Stimulated activated memory B cell treated with anti-CD40 and anti-IgM and Interleukin-4, amounts not matched to agents 10 μg/mL and 1 μg/mL and 100 μg/mL, for 72 hours (primary cell): ENCODE results near the gene MRFAP1L1.
A peak's percentile ranks its signal among the peaks of the same experiment; 100 is the strongest.

ENCODE experiments used
- ATAC-seq: fragments of 150-1000 bp; cut with Tn5 transposase; 2 replicates; pipeline ENCODE4 v1.10.0; 2021
- H3K27ac Mint-ChIP-seq: one replicate; pipeline ENCODE4 v1.8.0; 2022; ENCODE audit warnings: mild to moderate bottlenecking, mixed read lengths
- H3K27me3 Mint-ChIP-seq: one replicate; pipeline ENCODE4 v1.8.0; 2022; ENCODE audit warnings: mixed read lengths
- H3K36me3 Mint-ChIP-seq: one replicate; pipeline ENCODE4 v1.8.0; 2022; ENCODE audit warnings: mixed read lengths
- H3K4me1 Mint-ChIP-seq: one replicate; pipeline ENCODE4 v1.8.0; 2022; ENCODE audit warnings: mixed read lengths
- H3K4me3 Mint-ChIP-seq: one replicate; pipeline ENCODE4 v1.8.0; 2022; ENCODE audit warnings: mild to moderate bottlenecking, moderate library complexity, mixed read lengths
- H3K9me3 Mint-ChIP-seq: one replicate; pipeline ENCODE4 v1.8.0; 2022; ENCODE audit warnings: mixed read lengths

The MRFAP1L1 gene

DNA sequence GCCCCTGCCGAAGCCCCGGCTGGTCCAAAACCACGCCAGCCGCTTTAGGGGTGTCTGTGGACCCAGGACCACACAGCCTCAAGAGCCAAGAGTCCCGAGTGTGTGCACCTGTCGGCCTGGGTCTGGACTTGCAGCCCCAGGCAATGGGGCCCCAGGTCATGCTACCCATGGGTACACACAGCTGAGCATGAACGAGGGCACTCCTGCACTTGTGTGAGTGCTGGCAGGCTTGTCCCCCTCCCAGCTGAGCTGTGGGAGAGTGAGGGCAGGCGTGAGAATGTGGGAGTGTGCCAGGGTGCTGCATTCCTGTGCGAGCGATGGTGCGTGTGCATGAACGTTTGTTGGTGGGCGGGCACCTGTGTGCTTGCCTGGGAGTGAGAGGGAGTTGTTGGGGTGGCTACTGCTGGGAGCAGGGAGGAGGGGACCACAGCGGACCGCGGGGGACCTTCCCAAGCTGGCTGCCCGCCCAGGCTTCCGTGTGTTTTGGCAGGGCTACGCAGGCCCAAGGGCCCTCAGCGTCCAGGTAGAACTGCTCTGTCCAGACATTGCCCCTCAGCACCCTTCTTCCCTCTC is 37.1 kb upstream of the MRFAP1L1 start:
- Mint-ChIP-seq H3K27me3 (peaks cover 56% of the 10 kb centered on the region), H3K4me1 (no peaks in the 10 kb centered on the region), H3K9me3 (no peaks in the 10 kb centered on the region), H3K27ac (no peak overlapping the region), H3K36me3 (no peaks in the 10 kb centered on the region), H3K4me3 (no peak overlapping the region)
- peak; percentile 18 for ATAC-seq

DNA sequence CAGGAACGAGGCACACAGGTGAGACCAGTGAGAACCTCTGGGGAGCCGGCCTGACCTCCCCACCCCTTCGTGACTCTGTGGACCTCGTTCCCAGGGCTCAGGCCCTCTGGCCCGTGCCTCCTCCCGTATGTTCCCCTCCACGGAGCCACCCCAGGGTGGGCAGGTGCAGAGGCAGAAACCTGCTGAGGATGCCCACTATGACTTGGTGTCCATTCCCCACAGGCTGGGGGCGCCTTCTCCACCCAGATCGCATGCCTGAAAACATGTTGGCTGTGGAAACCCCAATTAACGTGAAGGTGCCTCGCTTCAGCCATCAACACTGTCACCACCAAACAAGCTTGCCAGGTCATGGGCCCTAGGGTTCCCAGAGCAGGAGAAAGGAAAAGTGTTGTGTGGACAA is 33.3 kb upstream of the MRFAP1L1 start:
- Mint-ChIP-seq H3K27me3 (peaks cover 51% of the 10 kb centered on the region), H3K4me1 (no peaks in the 10 kb centered on the region), H3K36me3 (no peaks in the 10 kb centered on the region), H3K4me3 (no peak overlapping the region), H3K27ac (no peak overlapping the region), H3K9me3 (peaks cover 3% of the 10 kb centered on the region)
- no peak for ATAC-seq

DNA sequence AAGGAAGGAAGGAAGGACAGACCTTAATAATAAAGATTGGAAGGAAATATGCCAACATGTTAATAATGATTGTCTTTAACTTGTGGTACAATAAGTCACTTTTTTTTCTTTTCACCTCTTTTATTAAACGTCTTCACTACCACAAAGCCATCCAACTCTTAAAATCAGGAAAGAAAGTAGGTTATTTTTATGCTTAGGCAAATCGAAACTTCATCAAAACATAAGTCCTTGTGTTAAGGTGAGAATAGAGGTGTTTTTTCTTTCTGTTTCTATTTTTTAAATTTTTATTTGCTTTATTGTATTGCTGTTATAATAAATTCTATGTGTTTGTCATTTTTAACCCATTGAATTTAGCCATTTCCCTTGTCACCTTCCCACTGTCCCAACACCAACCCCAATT is 32.8 kb upstream of the MRFAP1L1 start:
- Mint-ChIP-seq H3K9me3 (peaks cover 3% of the 10 kb centered on the region), H3K27ac (no peak overlapping the region), H3K27me3 (peaks cover 49% of the 10 kb centered on the region), H3K36me3 (no peaks in the 10 kb centered on the region), H3K4me1 (no peaks in the 10 kb centered on the region), H3K4me3 (no peak overlapping the region)
- ATAC-seq: no peak

DNA sequence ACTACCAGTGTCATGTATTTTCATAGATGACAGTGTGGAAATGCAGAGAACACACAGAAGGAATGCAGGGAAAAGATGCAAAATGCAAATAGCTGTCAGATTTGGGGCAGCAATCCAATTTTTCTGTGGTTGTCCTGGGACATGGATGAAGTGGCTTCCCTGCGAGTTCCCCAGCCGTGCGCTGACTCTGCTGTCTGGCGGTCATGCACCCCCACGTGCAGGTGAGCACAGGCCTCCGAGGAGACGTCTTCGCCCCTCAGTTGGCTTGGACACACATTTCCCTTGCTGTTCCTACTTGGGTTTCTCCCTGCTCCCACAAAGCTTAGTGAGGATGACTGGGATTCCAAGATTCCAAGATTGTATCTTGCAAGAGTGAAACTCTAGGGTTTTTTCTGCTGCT is 30.7 kb upstream of the MRFAP1L1 start:
- Mint-ChIP-seq H3K9me3 (peaks cover 3% of the 10 kb centered on the region), H3K27ac (no peak overlapping the region), H3K4me1 (no peaks in the 10 kb centered on the region), H3K4me3 (no peak overlapping the region), H3K27me3 (peaks cover 42% of the 10 kb centered on the region), H3K36me3 (no peaks in the 10 kb centered on the region)
- no peak for ATAC-seq

DNA sequence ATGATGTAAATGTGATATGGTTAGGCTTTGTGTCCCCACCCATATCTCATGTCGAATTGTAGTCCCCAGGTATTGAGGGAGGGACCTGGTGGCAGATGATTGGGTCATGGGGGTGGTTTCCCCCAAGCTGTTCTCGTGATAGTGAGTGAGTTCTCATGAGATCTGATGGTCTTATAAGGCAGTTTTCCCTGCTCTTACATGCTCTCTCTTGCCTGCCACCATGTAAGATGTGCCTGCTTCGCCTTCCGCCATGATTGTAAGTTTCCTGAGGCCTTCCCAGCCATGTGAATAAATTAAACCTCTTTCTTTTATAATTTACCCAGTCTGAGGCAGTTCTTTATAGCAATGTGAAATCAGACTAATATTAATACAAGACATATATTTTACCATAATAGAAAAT is 30.3 kb upstream of the MRFAP1L1 start:
- Mint-ChIP-seq H3K9me3 (peaks cover 3% of the 10 kb centered on the region), H3K27me3 (peaks cover 37% of the 10 kb centered on the region), H3K27ac (no peak overlapping the region), H3K4me1 (no peaks in the 10 kb centered on the region), H3K4me3 (no peak overlapping the region), H3K36me3 (no peaks in the 10 kb centered on the region)
- no peak for ATAC-seq

DNA sequence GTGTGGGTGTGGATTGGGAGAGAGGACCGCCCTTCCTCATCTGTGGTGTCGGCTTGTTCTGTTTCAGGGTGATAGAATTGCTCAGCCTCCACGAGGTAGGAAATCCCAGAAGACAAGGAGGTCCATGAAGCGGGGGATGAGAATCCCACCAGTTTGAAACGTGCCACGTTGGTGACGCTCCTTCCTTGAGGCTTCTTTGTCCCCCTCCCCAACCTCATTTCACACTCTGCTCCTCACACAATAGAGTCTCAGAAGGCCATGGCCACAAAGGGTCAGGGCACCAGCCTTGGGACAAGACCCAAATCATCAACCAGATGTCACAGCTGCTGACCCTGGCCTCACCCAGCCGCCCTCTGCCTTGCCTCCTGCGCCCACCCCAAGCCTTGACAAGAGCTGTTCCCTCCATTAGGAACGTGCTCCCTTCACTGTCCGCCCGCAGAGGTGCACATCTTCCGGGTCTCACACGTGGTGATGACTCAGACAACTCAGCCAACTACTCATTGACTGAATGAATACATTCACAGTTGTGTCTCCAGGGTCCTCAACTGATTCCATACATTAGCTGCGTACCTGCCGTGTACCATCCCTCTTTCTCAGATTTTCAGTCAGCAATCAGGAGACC is 24.6 kb upstream of the MRFAP1L1 start:
- Mint-ChIP-seq H3K27ac (no peak overlapping the region), H3K4me3 (no peak overlapping the region), H3K4me1 (no peaks in the 10 kb centered on the region), H3K9me3 (no peaks in the 10 kb centered on the region), H3K27me3 (peaks cover 22% of the 10 kb centered on the region), H3K36me3 (no peaks in the 10 kb centered on the region)
- ATAC-seq: no peak

DNA sequence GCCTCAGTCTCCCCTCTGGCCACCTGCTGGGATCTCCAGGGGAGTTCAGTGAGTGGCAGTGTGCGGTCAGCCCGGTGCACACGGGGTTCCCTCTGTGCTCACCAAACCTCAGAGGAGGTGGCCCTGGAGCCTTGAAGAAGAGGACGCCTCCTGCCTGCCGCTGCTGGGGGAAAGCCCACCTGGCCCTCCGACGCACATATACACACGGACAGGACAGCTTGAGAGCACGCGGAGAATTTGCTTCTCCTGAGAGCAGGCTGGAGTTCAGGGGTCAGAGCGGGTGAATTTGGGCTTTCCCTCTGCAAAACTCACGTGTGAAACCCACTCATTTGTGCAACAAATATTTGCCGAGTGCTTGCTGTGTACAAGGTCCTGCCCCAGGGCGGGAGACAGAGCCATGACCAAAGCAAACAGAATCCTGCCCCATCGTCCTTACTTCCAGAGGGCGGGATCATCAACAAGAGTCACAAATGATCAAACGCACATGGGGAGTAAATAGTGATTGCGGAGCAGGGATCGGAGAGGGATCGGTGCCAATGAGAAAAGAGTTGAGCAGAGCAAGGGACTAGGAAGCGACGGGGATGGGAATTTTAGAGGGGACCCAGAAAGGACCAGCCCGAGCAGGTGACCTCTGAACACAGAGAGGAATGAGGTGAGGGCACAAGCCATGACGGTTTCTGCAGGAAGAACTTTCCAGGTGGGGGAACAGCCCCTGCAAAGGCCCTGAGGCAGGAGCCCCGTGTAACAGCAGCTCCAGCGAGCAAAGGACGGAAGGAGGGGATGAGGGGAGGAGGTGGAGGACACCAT is 23.9 kb upstream of the MRFAP1L1 start:
- Mint-ChIP-seq H3K9me3 (no peaks in the 10 kb centered on the region), H3K27ac (no peak overlapping the region), H3K4me3 (no peak overlapping the region), H3K36me3 (no peaks in the 10 kb centered on the region), H3K4me1 (no peaks in the 10 kb centered on the region), H3K27me3 (peaks cover 22% of the 10 kb centered on the region)
- no peak for ATAC-seq

DNA sequence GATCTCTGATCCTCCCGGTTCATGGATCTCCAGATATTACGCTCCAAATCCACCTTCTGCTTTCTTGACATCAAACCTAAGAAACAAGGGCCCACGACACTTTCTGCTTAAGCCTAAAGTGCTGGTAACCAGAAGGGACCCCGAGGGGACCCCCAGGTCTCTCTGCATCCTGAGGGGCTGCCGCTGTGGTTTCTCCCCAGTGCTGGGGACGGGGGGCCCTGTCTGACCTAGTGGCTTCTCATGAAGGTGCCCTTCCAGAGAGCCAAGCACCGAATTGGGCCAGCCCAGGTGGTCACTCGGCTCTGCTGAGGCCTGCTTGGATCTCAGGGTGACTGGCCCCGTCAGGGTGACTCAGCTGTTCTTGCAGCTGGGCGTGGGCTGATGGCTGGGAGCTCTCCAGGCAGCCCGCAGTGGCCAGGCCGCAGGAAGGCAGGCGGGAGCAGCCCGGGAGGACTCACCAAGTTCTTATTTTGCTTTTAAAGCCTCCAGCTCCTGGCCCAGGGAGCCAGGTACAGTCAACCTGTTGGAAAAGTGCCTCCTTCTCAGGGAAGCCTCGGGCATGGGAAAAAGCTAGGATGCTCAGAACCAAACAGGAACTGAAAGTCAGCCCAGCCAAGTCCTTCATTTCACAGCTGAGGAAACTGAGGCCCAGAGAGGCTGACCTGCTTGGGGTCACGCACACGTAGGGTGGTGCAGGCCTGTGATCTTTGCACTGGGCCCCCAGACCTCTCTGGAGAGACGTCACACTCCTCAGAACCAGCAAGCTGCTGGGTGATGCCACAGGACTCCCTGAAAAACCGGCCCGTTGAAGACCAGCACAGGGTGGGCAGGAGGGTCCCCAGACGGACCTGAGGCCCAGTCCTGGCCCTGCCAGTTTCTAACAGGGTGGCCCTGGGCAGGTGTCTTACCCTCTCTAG is 23.0 kb upstream of the MRFAP1L1 start:
- Mint-ChIP-seq H3K4me1 (no peaks in the 10 kb centered on the region), H3K27me3 (peaks cover 24% of the 10 kb centered on the region), H3K9me3 (no peaks in the 10 kb centered on the region), H3K4me3 (no peak overlapping the region), H3K36me3 (no peaks in the 10 kb centered on the region), H3K27ac (no peak overlapping the region)
- no peak for ATAC-seq

DNA sequence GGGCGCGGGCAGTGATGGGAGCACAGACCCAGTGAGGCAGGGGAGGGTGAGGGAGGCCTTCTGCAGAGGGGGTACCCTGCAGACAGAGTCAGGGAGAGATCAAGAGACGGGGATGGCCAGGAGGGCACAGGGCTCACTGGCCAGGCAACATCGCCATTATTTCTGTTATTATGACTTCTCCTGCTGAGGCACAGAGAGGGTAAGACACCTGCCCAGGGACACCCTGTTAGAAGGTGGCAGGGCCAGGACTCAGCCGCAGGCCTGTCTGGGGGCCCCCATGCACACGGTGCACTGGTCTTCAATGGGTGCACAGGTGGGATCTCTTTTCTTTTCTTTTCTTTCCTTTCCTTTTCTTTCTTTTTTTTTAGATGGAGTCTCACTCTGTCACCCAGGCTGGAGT is 22.1 kb upstream of the MRFAP1L1 start:
- peaks cover 24% of the 10 kb centered on the region for H3K27me3 Mint-ChIP-seq
- ATAC-seq: no peak
- no peaks in the 10 kb centered on the region for H3K4me1 Mint-ChIP-seq
- H3K36me3 Mint-ChIP-seq: no peaks in the 10 kb centered on the region
- H3K27ac Mint-ChIP-seq: no peak overlapping the region
- no peaks in the 10 kb centered on the region for H3K9me3 Mint-ChIP-seq
- no peak overlapping the region for H3K4me3 Mint-ChIP-seq

DNA sequence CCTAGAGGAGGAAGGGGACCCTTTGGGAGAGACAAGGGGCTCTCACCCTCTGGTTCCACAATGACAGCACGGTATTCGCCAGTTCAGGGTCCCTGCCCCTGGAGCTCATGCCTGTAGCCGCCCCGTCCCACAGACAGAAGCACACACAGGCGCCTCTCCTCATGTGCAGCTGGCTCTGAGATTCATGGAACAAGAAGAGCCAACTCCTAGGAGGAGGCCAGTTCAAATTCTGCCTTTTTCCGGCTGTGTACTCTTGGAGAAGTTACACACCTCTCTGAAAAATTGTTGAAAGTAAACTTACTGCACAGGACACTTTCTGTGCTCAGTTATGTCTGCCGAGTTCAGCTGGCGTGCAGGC is 21.6 kb upstream of the MRFAP1L1 start:
- H3K4me1 Mint-ChIP-seq: no peaks in the 10 kb centered on the region
- no peak for ATAC-seq
- peaks cover 24% of the 10 kb centered on the region for H3K27me3 Mint-ChIP-seq

DNA sequence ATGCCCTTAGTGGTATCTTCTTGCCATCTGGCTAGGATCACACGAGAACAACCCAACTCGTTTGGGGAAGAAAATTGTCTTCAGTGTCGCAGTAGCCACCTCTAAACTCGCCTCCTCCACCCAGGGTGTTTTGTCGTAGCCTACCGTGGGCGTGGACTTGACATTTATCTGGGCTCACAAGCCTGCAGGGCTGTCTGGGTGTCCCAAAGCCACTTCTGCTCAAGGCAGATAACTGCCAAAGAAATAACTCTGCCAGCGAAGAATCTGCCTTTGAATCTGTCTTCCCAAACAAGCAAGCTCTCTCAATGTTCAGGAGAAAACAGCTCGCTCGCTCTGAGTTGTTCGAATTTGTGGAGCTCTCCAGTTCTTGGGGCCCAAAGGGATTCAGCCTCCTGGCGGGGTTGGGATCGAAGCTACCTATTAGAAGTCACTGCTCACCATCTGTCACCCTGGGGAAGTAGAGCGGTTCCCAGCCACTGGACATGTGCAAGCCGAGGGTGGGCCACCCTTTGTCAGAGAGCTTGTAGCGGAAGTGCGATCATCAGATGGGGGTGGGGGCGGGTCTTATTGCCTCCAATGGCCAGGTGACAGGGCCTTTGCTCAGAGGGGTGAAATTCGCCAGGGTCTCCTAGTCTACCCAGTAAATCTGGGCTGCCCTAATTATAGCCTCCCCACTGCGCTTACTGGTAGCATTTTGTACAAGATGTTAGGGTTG is 21.1 kb upstream of the MRFAP1L1 start:
- H3K36me3 Mint-ChIP-seq: no peaks in the 10 kb centered on the region
- H3K27me3 Mint-ChIP-seq: peaks cover 24% of the 10 kb centered on the region
- no peaks in the 10 kb centered on the region for H3K4me1 Mint-ChIP-seq
- no peak for ATAC-seq
- no peak overlapping the region for H3K27ac Mint-ChIP-seq
- no peaks in the 10 kb centered on the region for H3K9me3 Mint-ChIP-seq
- H3K4me3 Mint-ChIP-seq: no peak overlapping the region

More for the DNA sequence above, 21.6 kb upstream of the MRFAP1L1 start:
- Mint-ChIP-seq H3K4me3 (no peak overlapping the region), H3K27ac (no peak overlapping the region), H3K9me3 (no peaks in the 10 kb centered on the region), H3K36me3 (no peaks in the 10 kb centered on the region)

DNA sequence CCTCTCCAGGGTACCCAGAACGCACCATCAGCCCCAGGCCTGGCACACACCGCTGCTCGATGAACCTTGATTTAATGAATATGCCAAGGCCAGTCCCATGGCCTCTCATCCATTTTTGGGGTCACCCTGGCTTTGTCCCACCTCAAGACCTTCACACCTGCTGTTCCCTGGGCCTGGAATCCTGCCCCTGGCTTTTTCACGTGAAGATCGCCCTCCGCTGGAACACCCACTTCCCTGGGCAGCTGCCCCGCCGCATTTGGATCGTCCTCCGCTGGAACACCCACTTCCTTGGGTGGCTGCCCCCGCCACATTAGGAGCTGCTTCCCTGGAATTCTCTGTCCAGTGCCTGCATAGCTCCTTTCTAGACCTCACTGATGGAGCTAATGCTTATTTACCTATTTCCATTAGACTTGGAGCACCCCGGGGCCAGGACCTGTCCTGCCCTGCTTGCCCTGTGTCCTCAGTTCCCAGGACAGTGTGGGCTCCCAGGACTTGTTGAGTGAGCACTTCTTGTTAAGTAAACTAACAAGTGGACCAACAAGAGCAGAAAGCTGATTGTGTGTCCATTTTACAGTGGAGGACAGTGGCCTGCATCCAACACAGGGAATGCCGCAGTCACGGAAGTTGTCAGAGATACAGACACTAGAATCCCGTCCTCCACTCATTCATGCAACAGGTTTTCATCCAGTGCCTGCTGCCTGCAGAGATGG is 18.8 kb upstream of the MRFAP1L1 start:
- ATAC-seq: no peak

DNA sequence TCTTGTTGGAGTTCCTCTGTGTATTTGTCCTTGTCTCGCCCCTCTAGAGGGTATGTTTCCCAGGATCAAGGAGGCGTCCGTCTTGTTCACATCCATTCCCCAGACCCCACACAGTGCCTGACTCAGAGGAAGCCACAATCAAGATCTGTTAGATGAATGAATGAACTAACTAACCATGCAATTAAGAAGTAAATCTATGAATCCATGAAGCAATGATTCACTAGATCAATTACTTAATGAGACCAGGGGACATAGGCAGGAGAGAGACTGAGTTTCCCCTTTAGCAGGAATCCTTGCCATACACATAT is 18.2 kb upstream of the MRFAP1L1 start:
- H3K27ac Mint-ChIP-seq: no peak overlapping the region
- no peak overlapping the region for H3K4me3 Mint-ChIP-seq
- no peak for ATAC-seq
- no peaks in the 10 kb centered on the region for H3K4me1 Mint-ChIP-seq
- no peaks in the 10 kb centered on the region for H3K36me3 Mint-ChIP-seq
- no peaks in the 10 kb centered on the region for H3K9me3 Mint-ChIP-seq
- peaks cover 7% of the 10 kb centered on the region for H3K27me3 Mint-ChIP-seq

More for the DNA sequence above, 18.8 kb upstream of the MRFAP1L1 start:
- no peak overlapping the region for H3K4me3 Mint-ChIP-seq
- H3K36me3 Mint-ChIP-seq: no peaks in the 10 kb centered on the region
- no peak overlapping the region for H3K27ac Mint-ChIP-seq
- H3K27me3 Mint-ChIP-seq: peaks cover 10% of the 10 kb centered on the region
- H3K4me1 Mint-ChIP-seq: no peaks in the 10 kb centered on the region
- H3K9me3 Mint-ChIP-seq: no peaks in the 10 kb centered on the region

DNA sequence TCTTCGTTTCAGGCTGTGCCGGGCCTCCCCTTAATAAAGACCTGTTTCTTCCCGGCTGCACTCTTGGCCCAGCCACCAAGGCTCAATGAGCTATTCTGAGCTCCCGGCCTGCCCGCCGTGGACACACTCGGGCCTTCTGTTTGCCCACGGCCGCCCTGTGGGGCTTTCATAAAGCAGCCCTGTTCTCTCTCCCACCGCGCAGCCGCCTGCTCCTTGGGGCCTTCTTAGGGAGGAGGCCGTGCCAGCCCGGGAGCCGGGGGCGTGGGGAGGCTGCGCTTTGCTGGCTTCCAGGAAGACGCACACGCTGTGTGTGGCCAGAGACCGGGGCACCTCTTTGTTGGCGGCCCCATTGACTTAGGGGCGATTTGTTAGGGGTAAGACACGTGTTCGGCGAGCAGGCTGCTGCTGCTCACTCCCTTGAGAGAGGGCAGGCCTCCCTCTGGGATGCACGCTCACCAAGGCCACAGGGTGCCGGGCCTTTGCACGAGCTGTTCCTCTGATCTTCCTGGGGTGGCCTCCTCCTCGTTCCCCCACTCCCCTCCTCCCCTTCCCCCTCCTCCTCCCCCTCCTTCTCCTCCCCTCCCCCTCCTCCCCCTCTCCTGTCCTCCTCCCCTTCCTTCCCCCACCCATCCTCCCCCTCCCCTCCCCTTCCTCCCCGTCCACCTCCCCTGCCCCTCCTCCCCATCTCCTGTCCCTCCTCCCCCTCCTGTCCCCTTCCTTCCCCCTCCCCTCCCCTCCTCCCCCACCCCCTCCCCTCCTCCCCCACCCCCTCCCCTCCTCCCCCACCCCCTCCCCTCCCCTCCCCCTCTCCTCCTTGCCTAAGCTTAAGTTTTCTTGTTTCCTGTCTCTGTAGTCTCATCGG is 17.6 kb upstream of the MRFAP1L1 start:
- Mint-ChIP-seq H3K27ac (no peak overlapping the region), H3K27me3 (peaks cover 7% of the 10 kb centered on the region), H3K36me3 (no peaks in the 10 kb centered on the region), H3K4me1 (no peaks in the 10 kb centered on the region), H3K4me3 (no peak overlapping the region), H3K9me3 (no peaks in the 10 kb centered on the region)
- ATAC-seq: no peak
